ENCODE measurements around the gene GPR25. TPM values are rescaled to one million over a fixed set of nuclear protein-coding genes. Genes with fewer than 3 reads are reported as not detected.

GPR25 gene
- total RNA-seq, 1 donor from 2014 or later = 0.25 TPM

DNA sequence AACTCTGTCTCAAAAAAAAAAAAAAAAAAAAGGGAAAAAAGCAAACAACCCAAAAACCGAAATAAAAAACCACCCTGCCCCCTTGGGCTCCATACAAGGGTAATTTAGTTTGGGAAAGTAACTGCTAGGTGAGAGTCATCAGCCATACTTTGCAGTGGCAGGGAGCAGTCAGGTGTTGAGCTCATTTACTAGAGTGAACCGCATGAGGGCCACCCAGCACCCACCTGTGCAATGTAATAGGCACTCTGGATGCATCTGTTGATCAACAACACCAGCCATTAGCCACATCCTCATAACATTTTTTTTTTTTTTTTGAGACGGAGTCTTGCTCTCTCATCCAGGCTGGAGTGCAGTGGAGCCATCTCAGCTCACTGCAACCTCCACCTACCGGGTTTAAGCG, 31.0 kb downstream of the GPR25 start:
- no peaks in the 10 kb centered on the region for H3K27me3 Mint-ChIP-seq (ENCODE audit: low read depth)
- DNase-seq (ENCODE audit: low spot score in 2 of 2, unreplicated experiment in 2 of 2) = no peak
- H3K4me3 Mint-ChIP-seq = no peak overlapping the region
- TF ChIP-seq CTCF (IDR thresholded peaks at IDR 0.05; ENCODE audit: unreplicated experiment) = no peak
- H3K9me3 Mint-ChIP-seq = no peaks in the 10 kb centered on the region
- no peak overlapping the region for H3K27ac Mint-ChIP-seq
- H3K4me1 Mint-ChIP-seq = peaks cover 5% of the 10 kb centered on the region
- H3K36me3 Mint-ChIP-seq = peaks cover 27% of the 10 kb centered on the region

- Mint-ChIP-seq H3K9me3 (no peaks in the 10 kb centered on the region), H3K36me3 (peaks cover 29% of the 10 kb centered on the region), H3K27ac (no peak overlapping the region), H3K27me3 (ENCODE audit: low read depth) (no peaks in the 10 kb centered on the region), H3K4me1 (peaks cover 3% of the 10 kb centered on the region), H3K4me3 (no peak overlapping the region)
- DNase-seq (ENCODE audit: low spot score in 2 of 2, unreplicated experiment in 2 of 2) = no peak
- TF ChIP-seq CTCF (IDR thresholded peaks at IDR 0.05; ENCODE audit: unreplicated experiment) = no peak
These were observed 32.0 kb downstream of the GPR25 start for GRCh38 chr1:200904772-200905171.

DNA sequence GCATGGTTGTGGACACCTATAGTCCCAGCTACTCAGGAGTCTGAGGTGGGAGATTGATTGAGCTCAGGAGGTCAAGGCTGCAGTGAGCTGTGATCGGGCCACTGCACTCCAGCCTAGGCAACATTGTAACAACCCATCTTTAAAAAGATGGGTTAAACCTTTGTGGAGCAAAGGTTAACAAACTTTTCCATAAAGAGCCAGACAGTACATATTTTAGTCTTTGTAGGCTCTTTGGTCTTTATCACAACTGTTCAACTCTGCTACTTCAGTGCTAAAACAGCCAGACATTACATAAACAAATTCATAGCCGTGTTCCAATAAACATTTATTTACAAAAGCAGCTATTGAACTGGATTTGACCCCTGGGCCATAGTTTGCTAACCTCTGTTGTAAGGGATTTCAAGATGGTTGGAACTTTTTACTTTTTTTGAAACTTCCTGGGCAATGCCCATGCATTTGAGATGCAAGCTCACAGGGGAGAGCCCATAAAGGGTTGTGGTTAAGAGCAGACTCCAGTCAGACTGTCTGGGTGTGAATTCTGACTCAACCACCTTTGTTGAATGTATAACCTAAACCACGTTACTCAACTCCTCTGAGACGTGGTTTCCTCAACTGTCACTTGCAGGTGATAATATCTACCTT, 32.8 kb downstream of the GPR25 start:
- no peak for TF ChIP-seq CTCF (IDR thresholded peaks at IDR 0.05; ENCODE audit: unreplicated experiment)
- Mint-ChIP-seq H3K27ac (no peak overlapping the region), H3K9me3 (no peaks in the 10 kb centered on the region), H3K36me3 (peaks cover 33% of the 10 kb centered on the region), H3K27me3 (ENCODE audit: low read depth) (no peaks in the 10 kb centered on the region), H3K4me1 (peaks cover 3% of the 10 kb centered on the region), H3K4me3 (no peak overlapping the region)
- no peak for DNase-seq (ENCODE audit: low spot score in 2 of 2, unreplicated experiment in 2 of 2)

DNA sequence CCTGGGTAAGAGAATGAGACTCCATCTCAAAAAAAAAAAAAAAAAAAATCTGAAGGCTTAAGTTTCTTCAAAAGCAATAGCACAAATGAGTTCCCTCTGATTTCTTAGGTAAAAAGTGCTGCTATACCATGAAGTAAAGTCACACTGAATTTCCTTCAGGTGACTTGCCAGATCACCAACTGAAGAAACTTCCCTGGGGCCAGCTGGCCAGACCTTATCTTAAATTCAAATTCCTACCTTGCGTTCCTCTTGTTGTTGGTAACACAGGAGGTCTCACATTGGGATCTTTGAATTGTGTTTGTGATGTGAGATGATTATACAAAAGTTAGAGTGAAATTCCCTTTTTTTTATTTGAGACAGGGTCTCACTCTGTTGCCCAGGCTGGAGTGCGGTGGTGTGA, 33.7 kb downstream of the GPR25 start:
- no peak overlapping the region for H3K27ac Mint-ChIP-seq
- peaks cover 31% of the 10 kb centered on the region for H3K36me3 Mint-ChIP-seq

DNA sequence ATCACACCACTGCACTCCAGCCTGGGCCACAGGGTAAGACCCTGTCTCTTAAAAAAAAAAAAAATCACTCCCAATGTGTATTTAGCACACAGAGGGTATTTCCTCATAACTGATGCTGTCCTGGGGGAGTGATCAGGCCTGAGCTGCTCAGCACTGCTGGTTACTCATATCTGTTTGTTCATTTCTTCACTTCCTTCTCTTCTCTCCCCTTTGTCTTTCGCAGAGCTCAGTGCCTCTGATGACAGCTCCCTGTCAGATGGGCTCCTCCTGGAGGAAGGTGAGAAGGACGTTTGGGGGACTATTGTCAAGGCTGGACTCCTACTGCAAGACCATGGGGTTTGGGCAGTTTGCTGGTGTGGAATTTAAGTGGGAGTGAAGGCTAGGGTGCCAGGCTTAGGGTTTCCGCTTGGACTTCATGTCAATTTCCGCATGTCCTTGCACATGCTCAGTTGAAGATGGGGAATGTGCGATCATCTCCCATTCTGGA, 34.9 kb downstream of the GPR25 start:
- Mint-ChIP-seq H3K27me3 (ENCODE audit: low read depth) (no peaks in the 10 kb centered on the region), H3K27ac (no peak overlapping the region), H3K4me1 (no peaks in the 10 kb centered on the region), H3K4me3 (no peak overlapping the region), H3K36me3 (peaks cover 28% of the 10 kb centered on the region), H3K9me3 (no peaks in the 10 kb centered on the region)
- DNase-seq (ENCODE audit: low spot score in 2 of 2, unreplicated experiment in 2 of 2) = no peak
- no peak for TF ChIP-seq CTCF (IDR thresholded peaks at IDR 0.05; ENCODE audit: unreplicated experiment)

More for the DNA sequence above, 33.7 kb downstream of the GPR25 start:
- peaks cover 3% of the 10 kb centered on the region for H3K4me1 Mint-ChIP-seq
- no peaks in the 10 kb centered on the region for H3K27me3 Mint-ChIP-seq (ENCODE audit: low read depth)
- DNase-seq (ENCODE audit: low spot score in 2 of 2, unreplicated experiment in 2 of 2) = no peak
- TF ChIP-seq CTCF (IDR thresholded peaks at IDR 0.05; ENCODE audit: unreplicated experiment) = no peak
- no peak overlapping the region for H3K4me3 Mint-ChIP-seq
- H3K9me3 Mint-ChIP-seq = no peaks in the 10 kb centered on the region
